Middle frontal gyrus (tissue), 1 donor: Measurements from ENCODE around the gene PNMA6A.
"Not testable (repeated sequence)": the region's sequence is repeated elsewhere in the genome, so short reads cannot be mapped to it uniquely, and the experiment has no call there.

Source experiments
- DNase-seq: peaks from one replicate; pipeline ENCODE4 v3.0.0-alpha.2; 2015; ENCODE audit warnings: low spot score; ENCODE audit errors: extremely low spot score

The PNMA6A gene

DNA sequence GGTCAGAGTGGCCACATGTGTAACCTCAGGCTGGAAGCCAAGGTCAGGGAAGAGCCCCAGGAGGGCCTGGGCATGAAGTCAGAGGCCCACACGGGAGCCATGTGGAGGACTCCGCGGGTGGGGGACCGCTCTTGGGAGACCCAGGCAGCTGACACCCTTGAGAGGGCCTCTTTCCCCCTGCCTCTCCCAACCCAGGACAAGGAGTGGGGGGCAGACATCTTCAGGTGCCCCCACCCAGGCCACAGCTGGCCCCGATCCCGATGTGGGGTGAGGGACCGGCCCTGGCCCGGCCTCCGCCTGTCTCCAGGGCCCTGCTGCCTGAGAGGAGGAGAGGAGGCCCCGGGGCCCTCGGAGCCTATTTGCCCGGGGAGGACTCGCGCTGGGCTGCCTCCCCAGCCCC, 3.1 kb downstream of the PNMA6A start:
- DNase-seq, result no peak

DNA sequence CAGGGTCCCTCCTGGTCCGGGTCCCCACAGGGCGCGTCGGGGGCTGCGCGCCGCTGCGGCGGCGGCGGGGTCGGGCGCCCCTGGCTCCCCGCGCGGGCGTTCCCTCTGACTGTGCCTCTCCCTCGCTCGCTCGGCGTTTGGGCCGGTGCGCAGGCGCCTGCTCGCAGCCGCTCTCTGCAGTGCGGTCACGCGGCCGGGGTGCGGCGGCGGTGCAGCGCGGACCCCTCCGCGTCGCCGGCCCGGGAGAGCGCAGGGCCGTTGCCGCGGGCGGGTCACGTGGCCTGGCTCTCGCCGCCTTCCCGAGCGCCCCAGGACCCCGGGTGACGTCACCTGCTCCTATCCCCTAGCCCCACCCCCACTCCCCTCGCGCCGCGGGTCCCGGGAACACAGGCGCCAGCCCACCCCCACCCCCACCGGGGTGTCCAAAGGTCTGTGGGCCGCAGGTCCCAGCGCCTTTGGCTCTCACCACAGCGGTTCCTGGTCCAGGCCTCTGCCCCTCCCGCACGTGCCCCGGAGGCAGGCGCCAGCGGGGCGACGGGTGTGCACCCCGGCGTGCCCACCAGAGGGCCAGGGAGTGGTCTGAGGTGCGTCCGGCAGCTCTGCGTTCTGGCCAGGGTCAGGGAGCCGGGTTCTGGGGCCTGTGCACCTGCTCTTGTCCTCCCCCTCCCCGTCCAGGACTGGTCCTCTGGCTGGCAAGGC, 5.3 kb downstream of the PNMA6A start:
- DNase-seq, result not testable (repeated sequence)

DNA sequence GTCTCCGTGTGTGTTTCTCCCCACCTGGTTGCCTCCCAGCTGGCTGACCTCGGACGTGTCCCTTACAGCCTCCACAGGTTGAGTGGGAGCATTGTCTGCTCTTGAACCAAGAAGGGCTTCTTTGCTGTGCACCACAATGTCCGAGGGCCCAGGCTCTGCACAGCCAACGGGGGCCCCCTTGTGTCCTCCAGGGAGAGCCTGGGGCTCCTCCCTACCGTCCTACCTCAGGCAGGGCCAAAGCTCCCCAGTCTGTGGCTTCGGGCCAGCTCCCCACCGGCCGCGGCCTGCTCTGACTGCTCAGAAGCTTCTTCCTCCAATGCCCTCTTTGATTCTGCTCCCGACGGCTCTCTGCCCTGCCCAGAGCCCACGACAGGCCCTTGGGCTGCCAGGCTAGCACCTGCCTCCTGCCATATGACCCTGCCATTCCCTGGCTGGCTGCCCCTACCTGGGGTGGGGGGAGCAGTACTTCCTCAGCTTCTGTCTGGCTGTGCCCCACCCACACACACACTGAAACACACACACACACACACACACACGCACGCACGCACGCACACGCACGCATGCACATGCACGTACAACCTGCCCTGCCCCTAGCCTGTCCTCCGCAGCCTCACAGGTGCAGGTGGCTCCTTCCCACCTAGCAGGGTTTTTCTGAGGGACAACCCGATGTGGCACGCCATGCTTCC, 11.1 kb downstream of the PNMA6A start:
- not testable (repeated sequence) for DNase-seq

DNA sequence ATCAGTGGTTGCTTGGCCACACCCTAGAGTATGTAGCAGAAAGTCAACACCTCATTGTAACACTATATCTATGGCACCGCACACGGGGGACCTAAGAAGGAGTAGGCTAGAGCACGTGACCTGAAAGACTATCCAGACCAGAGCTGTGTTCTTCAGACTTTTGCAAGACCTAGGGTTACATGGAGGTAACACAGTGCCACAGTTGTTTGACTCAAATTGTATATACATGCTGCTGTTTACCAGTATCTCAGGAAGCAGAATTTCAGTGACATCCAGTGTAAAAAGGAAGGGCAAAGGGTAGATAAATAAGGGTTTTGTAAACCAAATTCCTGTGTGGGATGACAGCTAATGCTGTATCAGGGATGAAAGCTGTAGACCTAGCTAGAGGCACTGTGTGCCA, 30.2 kb downstream of the PNMA6A start:
- DNase-seq, result no peak

DNA sequence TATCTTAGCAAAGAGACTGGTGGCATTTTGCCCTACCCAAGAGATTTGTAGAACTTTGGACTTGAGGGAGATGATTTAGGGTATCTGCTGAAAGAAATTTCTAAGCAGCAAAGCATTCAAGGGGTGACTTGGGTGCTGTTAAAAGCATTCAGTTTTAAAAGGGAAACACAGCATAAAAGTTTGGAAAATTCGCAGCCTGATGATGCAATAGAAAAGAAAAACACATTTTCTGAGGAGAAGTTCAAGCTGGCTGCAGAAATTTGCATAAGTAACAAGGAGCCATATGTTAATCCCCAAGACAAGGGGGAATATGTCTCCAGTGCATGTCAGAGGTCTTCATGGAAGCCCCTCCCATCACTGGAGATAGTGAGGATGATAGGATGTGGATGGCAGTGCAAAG, 32.7 kb downstream of the PNMA6A start:
- not testable (repeated sequence) for DNase-seq

DNA sequence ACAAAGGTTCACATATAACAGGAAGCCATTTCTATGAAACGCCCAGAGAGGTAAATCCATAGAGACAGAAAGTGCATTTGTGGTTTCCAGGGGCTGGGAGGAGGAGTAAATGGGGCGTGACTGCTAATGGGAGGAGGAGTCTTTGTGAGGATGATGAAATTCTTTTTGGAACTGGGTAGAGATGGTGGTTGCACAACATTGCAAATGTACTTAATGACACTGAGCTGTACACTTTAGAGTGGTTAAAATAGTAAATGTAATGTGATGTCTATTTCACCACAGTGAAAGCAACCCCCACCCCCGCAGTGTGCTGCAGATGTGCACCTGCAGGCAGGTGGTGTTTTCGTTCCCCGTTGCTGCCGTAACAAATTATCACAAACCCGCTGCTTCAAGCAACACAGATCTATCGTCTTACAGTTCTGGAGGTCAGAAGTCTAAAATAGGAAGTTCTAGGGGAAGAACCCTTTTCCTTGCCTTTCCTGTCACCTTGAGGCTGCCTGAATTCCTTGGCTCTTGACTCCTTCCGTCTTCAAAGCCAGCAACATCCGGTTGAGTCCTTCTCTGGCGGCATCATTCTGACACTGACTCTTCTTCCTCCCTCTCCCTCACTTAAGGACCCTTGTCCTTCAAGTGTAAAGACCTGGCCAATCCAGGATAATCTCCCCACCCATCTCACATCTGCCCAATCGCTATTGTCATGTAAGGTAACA, 34.0 kb downstream of the PNMA6A start:
- DNase-seq, result not testable (repeated sequence)

DNA sequence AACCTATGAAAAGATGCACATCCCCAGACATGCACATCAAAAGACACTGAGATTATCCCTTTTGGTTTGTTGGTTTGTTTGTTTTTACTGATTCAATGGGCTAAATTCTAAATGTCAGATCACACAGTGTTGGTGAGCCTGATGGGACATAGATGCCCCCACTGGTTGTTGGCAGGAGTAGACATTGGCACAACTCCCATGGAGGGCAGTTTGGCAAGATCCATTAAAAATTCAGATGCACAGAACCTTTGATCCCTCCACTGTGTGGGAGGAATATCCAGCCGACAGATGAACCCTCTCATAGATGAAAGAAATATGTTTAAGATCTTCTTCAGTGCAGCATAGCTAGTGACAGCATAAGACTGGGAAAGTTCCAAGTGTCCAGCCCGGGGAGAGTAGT, 38.5 kb downstream of the PNMA6A start:
- not testable (repeated sequence) for DNase-seq

DNA sequence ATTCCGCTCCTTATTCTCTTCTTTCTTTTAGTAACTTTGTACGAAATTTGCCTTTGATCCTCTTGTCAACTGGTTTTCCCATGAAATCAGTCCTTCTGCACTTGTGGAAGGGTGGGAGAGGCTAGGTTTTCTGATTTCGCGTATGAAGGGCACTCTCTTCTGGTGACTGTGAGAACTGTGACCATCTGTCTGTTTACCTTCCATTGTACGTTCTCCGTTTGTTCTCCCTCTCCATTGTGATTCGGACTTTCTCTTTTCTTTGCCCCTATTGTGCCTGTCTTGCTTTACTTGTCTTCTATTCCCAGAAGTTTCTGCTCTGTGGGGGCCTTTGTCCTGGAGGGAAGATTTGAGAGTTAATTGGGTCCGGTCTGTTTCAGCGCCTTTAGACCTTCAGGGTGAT, 41.6 kb downstream of the PNMA6A start:
- DNase-seq, result not testable (repeated sequence)

DNA sequence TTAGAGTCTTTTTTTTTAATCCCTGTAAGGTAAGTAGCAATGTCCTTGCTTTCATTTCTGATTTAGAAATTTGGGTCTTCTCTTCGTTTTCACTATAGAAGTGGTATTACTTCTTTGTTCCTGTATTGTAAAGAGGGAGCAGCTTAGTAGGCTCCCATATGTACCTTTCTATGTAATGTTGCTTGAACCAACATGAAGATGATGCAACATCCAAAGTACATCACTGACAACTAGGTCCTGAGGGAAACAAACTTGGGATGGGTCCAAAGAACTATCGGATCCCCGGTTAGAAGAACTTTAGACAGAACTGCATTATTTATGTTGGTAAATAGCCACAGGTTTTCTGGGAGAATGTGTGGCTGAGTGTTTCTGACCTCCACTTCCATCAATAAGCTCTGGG, 45.5 kb downstream of the PNMA6A start:
- DNase-seq, result not testable (repeated sequence)

DNA sequence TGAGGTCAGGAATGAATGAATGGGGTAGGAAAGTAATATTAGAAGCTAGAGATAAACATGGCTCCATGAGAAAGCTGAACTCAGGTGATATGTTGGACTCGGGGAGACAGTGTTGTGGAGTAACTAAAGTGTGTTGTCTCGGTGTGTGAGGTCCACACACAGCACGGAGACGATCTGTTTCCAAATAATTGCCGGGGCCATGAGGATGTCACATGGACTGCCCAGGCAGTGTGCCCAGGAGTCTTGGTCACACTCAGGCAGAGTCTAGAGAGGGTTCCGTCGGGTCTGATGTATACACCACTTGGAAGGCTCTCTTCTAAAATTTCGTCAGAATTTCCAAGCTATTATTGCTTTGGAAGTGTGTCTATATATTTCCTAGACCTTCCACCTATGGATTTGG, 48.0 kb downstream of the PNMA6A start:
- not testable (repeated sequence) for DNase-seq

DNA sequence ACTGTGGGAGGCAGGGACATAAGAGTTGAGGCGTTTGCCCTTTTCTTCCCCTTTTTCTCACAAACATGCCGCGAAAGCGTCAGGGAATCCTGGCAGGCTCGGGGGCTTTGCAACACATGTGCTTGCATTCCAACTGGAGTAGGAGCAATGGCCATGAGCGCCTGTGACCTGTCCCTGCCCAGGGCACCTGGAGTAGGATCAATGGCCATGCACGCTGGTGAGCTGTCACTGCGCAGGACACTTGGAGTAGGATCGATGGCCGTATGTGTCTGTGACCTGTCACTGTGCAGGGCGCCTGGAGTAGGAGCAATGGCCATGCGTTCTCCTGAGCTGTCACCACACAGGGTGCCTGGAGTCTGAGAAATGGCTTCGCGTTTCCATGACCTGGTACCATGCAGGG, 51.2 kb downstream of the PNMA6A start:
- not testable (repeated sequence) for DNase-seq
